ENCODE measurements around the gene CPNE9.

Gene CPNE9

GRCh38 chr3:9675736-9676290 is 27.8 kb upstream of the CPNE9 start:
- Histone ChIP-seq H3K36me3 (ENCODE audit: control insufficient read depth in 5 of 5, insufficient read depth in 5 of 5, low read length in 5 of 5) (peaks cover 30 to 98% (median 93%) of the 10 kb centered on the region in 5 donors), H3K27ac (ENCODE audit: low read depth, low read length) (no peak overlapping the region)

GRCh38 chr3:9676785-9677184 is 26.8 kb upstream of the CPNE9 start:
- H3K27ac ChIP-seq (ENCODE audit: low read depth, low read length) = no peak overlapping the region

More at GRCh38 chr3:9675736-9676290, 27.8 kb upstream of the CPNE9 start:
- no peak overlapping the region for H3K4me3 ChIP-seq (ENCODE audit: low read depth in 1 of 5, low read length in 5 of 5)
- H3K9me3 ChIP-seq (ENCODE audit: control insufficient read depth in 5 of 5, low read length in 5 of 5) = no peaks in the 10 kb centered on the region
- H3K27me3 ChIP-seq (ENCODE audit: control insufficient read depth in 5 of 5, insufficient read depth in 4 of 5, low read length in 5 of 5) = no peaks in the 10 kb centered on the region
- no peak overlapping the region for H3K9ac ChIP-seq (ENCODE audit: low read length in 5 of 5)
- no peaks in the 10 kb centered on the region for H3K4me1 ChIP-seq (ENCODE audit: control insufficient read depth in 5 of 5, insufficient read depth in 5 of 5, low read length in 5 of 5)

GRCh38 chr3:9678493-9678892 is 25.1 kb upstream of the CPNE9 start:
- Histone ChIP-seq H3K27ac (ENCODE audit: low read depth, low read length) (no peak overlapping the region), H3K4me1 (ENCODE audit: control insufficient read depth in 5 of 5, insufficient read depth in 5 of 5, low read length in 5 of 5) (no peaks in the 10 kb centered on the region), H3K36me3 (ENCODE audit: control insufficient read depth in 5 of 5, insufficient read depth in 5 of 5, low read length in 5 of 5) (peaks cover 16 to 98% (median 92%) of the 10 kb centered on the region in 5 donors)

More at GRCh38 chr3:9676785-9677184, 26.8 kb upstream of the CPNE9 start:
- no peaks in the 10 kb centered on the region for H3K4me1 ChIP-seq (ENCODE audit: control insufficient read depth in 5 of 5, insufficient read depth in 5 of 5, low read length in 5 of 5)
- H3K36me3 ChIP-seq (ENCODE audit: control insufficient read depth in 5 of 5, insufficient read depth in 5 of 5, low read length in 5 of 5) = peaks cover 24 to 98% (median 93%) of the 10 kb centered on the region in 5 donors
- no peaks in the 10 kb centered on the region for H3K9me3 ChIP-seq (ENCODE audit: control insufficient read depth in 5 of 5, low read length in 5 of 5)
- no peaks in the 10 kb centered on the region for H3K27me3 ChIP-seq (ENCODE audit: control insufficient read depth in 5 of 5, insufficient read depth in 4 of 5, low read length in 5 of 5)
- no peak overlapping the region for H3K4me3 ChIP-seq (ENCODE audit: low read depth in 1 of 5, low read length in 5 of 5)
- no peak overlapping the region for H3K9ac ChIP-seq (ENCODE audit: low read length in 5 of 5)

GRCh38 chr3:9679476-9680080 is 24.1 kb upstream of the CPNE9 start:
- Histone ChIP-seq H3K27me3 (ENCODE audit: control insufficient read depth in 5 of 5, insufficient read depth in 4 of 5, low read length in 5 of 5) (no peaks in the 10 kb centered on the region), H3K9ac (ENCODE audit: low read length in 5 of 5) (no peak overlapping the region), H3K4me1 (ENCODE audit: control insufficient read depth in 5 of 5, insufficient read depth in 5 of 5, low read length in 5 of 5) (no peaks in the 10 kb centered on the region), H3K9me3 (ENCODE audit: control insufficient read depth in 5 of 5, low read length in 5 of 5) (no peaks in the 10 kb centered on the region), H3K36me3 (ENCODE audit: control insufficient read depth in 5 of 5, insufficient read depth in 5 of 5, low read length in 5 of 5) (peaks cover 16 to 98% (median 93%) of the 10 kb centered on the region in 5 donors), H3K27ac (ENCODE audit: low read depth, low read length) (no peak overlapping the region), H3K4me3 (ENCODE audit: low read depth in 1 of 5, low read length in 5 of 5) (no peak overlapping the region)

More at GRCh38 chr3:9678493-9678892, 25.1 kb upstream of the CPNE9 start:
- Histone ChIP-seq H3K9me3 (ENCODE audit: control insufficient read depth in 5 of 5, low read length in 5 of 5) (no peaks in the 10 kb centered on the region), H3K9ac (ENCODE audit: low read length in 5 of 5) (no peak overlapping the region), H3K27me3 (ENCODE audit: control insufficient read depth in 5 of 5, insufficient read depth in 4 of 5, low read length in 5 of 5) (no peaks in the 10 kb centered on the region), H3K4me3 (ENCODE audit: low read depth in 1 of 5, low read length in 5 of 5) (no peak overlapping the region)

- Histone ChIP-seq H3K4me1 (ENCODE audit: control insufficient read depth in 5 of 5, insufficient read depth in 5 of 5, low read length in 5 of 5) (no peaks in the 10 kb centered on the region), H3K27me3 (ENCODE audit: control insufficient read depth in 5 of 5, insufficient read depth in 4 of 5, low read length in 5 of 5) (no peaks in the 10 kb centered on the region), H3K27ac (ENCODE audit: low read depth, low read length) (no peak overlapping the region), H3K9ac (ENCODE audit: low read length in 5 of 5) (no peak overlapping the region), H3K36me3 (ENCODE audit: control insufficient read depth in 5 of 5, insufficient read depth in 5 of 5, low read length in 5 of 5) (peaks cover 10 to 98% (median 97%) of the 10 kb centered on the region in 5 donors), H3K9me3 (ENCODE audit: control insufficient read depth in 5 of 5, low read length in 5 of 5) (no peaks in the 10 kb centered on the region), H3K4me3 (ENCODE audit: low read depth in 1 of 5, low read length in 5 of 5) (no peak overlapping the region)
These were observed 22.5 kb upstream of the CPNE9 start for GRCh38 chr3:9681011-9681722.

GRCh38 chr3:9681723-9682081 is 21.9 kb upstream of the CPNE9 start:
- Histone ChIP-seq H3K4me1 (ENCODE audit: control insufficient read depth in 5 of 5, insufficient read depth in 5 of 5, low read length in 5 of 5) (no peaks in the 10 kb centered on the region), H3K27me3 (ENCODE audit: control insufficient read depth in 5 of 5, insufficient read depth in 4 of 5, low read length in 5 of 5) (no peaks in the 10 kb centered on the region), H3K9me3 (ENCODE audit: control insufficient read depth in 5 of 5, low read length in 5 of 5) (no peaks in the 10 kb centered on the region), H3K27ac (ENCODE audit: low read depth, low read length) (no peak overlapping the region), H3K9ac (ENCODE audit: low read length in 5 of 5) (no peak overlapping the region), H3K36me3 (ENCODE audit: control insufficient read depth in 5 of 5, insufficient read depth in 5 of 5, low read length in 5 of 5) (peaks cover 10 to 98% (median 97%) of the 10 kb centered on the region in 5 donors), H3K4me3 (ENCODE audit: low read depth in 1 of 5, low read length in 5 of 5) (no peak overlapping the region)

- Histone ChIP-seq H3K4me1 (ENCODE audit: control insufficient read depth in 5 of 5, insufficient read depth in 5 of 5, low read length in 5 of 5) (no peaks in the 10 kb centered on the region), H3K9me3 (ENCODE audit: control insufficient read depth in 5 of 5, low read length in 5 of 5) (no peaks in the 10 kb centered on the region), H3K36me3 (ENCODE audit: control insufficient read depth in 5 of 5, insufficient read depth in 5 of 5, low read length in 5 of 5) (peaks cover 10 to 98% (median 97%) of the 10 kb centered on the region in 5 donors), H3K4me3 (ENCODE audit: low read depth in 1 of 5, low read length in 5 of 5) (no peak overlapping the region), H3K9ac (ENCODE audit: low read length in 5 of 5) (no peak overlapping the region), H3K27me3 (ENCODE audit: control insufficient read depth in 5 of 5, insufficient read depth in 4 of 5, low read length in 5 of 5) (no peaks in the 10 kb centered on the region), H3K27ac (ENCODE audit: low read depth, low read length) (no peak overlapping the region)
These were observed 21.5 kb upstream of the CPNE9 start for GRCh38 chr3:9682096-9682495.

- Histone ChIP-seq H3K27ac (ENCODE audit: low read depth, low read length) (no peak overlapping the region), H3K27me3 (ENCODE audit: control insufficient read depth in 5 of 5, insufficient read depth in 4 of 5, low read length in 5 of 5) (no peaks in the 10 kb centered on the region), H3K4me3 (ENCODE audit: low read depth in 1 of 5, low read length in 5 of 5) (no peak overlapping the region), H3K36me3 (ENCODE audit: control insufficient read depth in 5 of 5, insufficient read depth in 5 of 5, low read length in 5 of 5) (peaks cover 4 to 98% (median 96%) of the 10 kb centered on the region in 5 donors), H3K9ac (ENCODE audit: low read length in 5 of 5) (no peak overlapping the region), H3K9me3 (ENCODE audit: control insufficient read depth in 5 of 5, low read length in 5 of 5) (no peaks in the 10 kb centered on the region), H3K4me1 (ENCODE audit: control insufficient read depth in 5 of 5, insufficient read depth in 5 of 5, low read length in 5 of 5) (no peaks in the 10 kb centered on the region)
These were observed 20.2 kb upstream of the CPNE9 start for GRCh38 chr3:9683426-9683825.

- Histone ChIP-seq H3K36me3 (ENCODE audit: control insufficient read depth in 5 of 5, insufficient read depth in 5 of 5, low read length in 5 of 5) (peaks cover 4 to 98% (median 96%) of the 10 kb centered on the region in 5 donors), H3K9ac (ENCODE audit: low read length in 5 of 5) (no peak overlapping the region), H3K9me3 (ENCODE audit: control insufficient read depth in 5 of 5, low read length in 5 of 5) (no peaks in the 10 kb centered on the region), H3K27me3 (ENCODE audit: control insufficient read depth in 5 of 5, insufficient read depth in 4 of 5, low read length in 5 of 5) (no peaks in the 10 kb centered on the region), H3K27ac (ENCODE audit: low read depth, low read length) (no peak overlapping the region), H3K4me3 (ENCODE audit: low read depth in 1 of 5, low read length in 5 of 5) (no peak overlapping the region), H3K4me1 (ENCODE audit: control insufficient read depth in 5 of 5, insufficient read depth in 5 of 5, low read length in 5 of 5) (peaks cover 0 to 2% (median 0%) of the 10 kb centered on the region in 5 donors)
These were observed 18.2 kb upstream of the CPNE9 start for GRCh38 chr3:9685216-9686049.

Data from subcutaneous abdominal adipose tissue (tissue), 5 donors.